Tibial nerve (tissue), 4 donors: ENCODE measurements around the gene ARHGAP23.

Source experiments
- EP300 ChIP-seq, 2 donors: sonication (generic); formaldehyde crosslinking; IDR thresholded peaks; one replicate each; pipeline ENCODE4 v1.6.1; 2017; ENCODE audit warnings: antibody characterized with exemption in 2 of 2, mild to moderate bottlenecking in 1 of 2
- POLR2A ChIP-seq, 2 donors: fragments of 450-650 bp; IDR thresholded peaks; one replicate each; pipeline ENCODE4 v1.6.1; 2017; ENCODE audit warnings: antibody characterized with exemption in 2 of 2, mild to moderate bottlenecking in 2 of 2, moderate library complexity in 2 of 2
- TF ChIP-seq, protein P1 (sequence below), 5 experiments: fragments of 200-600 bp in 3 of 5; fragments of 450-650 bp in 2 of 5; sonication (generic) in 3 of 5; IDR thresholded peaks; one replicate each; pipeline ENCODE4 v1.5.1; 2016 to 2019; ENCODE audit warnings: antibody characterized with exemption in 5 of 5, mild to moderate bottlenecking in 3 of 5, moderate library complexity in 2 of 5

DNA sequence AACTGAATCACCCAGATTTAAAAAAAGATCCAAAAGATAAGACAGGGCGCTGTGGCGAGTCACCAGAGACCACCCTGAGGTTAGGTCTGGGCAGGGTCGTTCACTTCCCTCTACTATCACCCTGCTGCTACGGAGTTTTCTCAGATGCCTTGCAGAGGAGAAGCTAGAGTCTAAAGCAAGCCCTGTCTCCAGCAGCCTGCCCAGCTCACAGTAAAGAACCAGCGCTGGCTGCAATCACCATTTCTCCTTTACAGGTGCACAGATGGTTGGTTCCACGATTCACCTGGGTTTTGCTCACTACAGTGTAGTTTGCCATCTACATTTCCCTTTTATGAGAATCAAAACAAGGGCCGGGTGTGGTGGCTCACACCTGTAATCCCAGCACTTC lies 106.2 kb downstream of the ARHGAP23 start:
- TF ChIP-seq, protein P1, sequence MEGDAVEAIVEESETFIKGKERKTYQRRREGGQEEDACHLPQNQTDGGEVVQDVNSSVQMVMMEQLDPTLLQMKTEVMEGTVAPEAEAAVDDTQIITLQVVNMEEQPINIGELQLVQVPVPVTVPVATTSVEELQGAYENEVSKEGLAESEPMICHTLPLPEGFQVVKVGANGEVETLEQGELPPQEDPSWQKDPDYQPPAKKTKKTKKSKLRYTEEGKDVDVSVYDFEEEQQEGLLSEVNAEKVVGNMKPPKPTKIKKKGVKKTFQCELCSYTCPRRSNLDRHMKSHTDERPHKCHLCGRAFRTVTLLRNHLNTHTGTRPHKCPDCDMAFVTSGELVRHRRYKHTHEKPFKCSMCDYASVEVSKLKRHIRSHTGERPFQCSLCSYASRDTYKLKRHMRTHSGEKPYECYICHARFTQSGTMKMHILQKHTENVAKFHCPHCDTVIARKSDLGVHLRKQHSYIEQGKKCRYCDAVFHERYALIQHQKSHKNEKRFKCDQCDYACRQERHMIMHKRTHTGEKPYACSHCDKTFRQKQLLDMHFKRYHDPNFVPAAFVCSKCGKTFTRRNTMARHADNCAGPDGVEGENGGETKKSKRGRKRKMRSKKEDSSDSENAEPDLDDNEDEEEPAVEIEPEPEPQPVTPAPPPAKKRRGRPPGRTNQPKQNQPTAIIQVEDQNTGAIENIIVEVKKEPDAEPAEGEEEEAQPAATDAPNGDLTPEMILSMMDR (IDR thresholded peaks at IDR 0.05): no peak
- TF ChIP-seq POLR2A (IDR thresholded peaks at IDR 0.05) (no peak), EP300 (IDR thresholded peaks at IDR 0.05) (no peak)
